ENCODE results near the gene ATF3. TPM values are rescaled to one million over a fixed set of nuclear protein-coding genes. Genes with fewer than 3 reads are reported as not detected.
A peak's percentile ranks its signal among the peaks of the same experiment; 100 is the strongest.

The ATF3 gene
- total RNA-seq, 1 experiment from 2014 or later: 10.2 TPM

GRCh38 chr1:212607206-212607912 lies 1.2 kb upstream of the ATF3 start:
- CTCF ChIA-PET: interaction anchor here (1.4 kb wide), 1 partner anchor 11 kb away, joined by 3 read pairs; no protein-coding TSS in a partner anchor
- DNase-seq: peak in 1 of 2 experiments; percentile 31
- BruUV-seq (replicated peaks): no TSS peak

GRCh38 chr1:212607913-212608391 lies 609 bp upstream of the ATF3 start:
- Histone ChIP-seq H3F3A (ENCODE audit: insufficient read depth, low read depth) (0 out of 2 replicates have a peak, but pooled peaks cover 4% of the 10 kb centered on the region), H3K36me3 (ENCODE audit: low read depth) (no peaks in the 10 kb centered on the region), H4K20me1 (ENCODE audit: insufficient read depth) (peaks cover 14% of the 10 kb centered on the region; the same call in 1 of the 2 replicates), H2AFZ (peak overlapping the region; percentile 61), H3K4me2 (peak overlapping the region; percentile 91), H3K4me3 (peak overlapping the region; percentile 96), H3K79me2 (ENCODE audit: low read depth) (no peaks in the 10 kb centered on the region), H3K9me2 (ENCODE audit: insufficient read depth) (no peaks in the 10 kb centered on the region), H3K27ac (no peak overlapping the region), H3K9me3 (ENCODE audit: insufficient read depth, low read depth) (no peaks in the 10 kb centered on the region), H3K27me3 (ENCODE audit: insufficient read depth, low read depth) (peaks cover 57% of the 10 kb centered on the region), H3K4me1 (replicated peaks; ENCODE audit: insufficient read depth) (peaks cover 28% of the 10 kb centered on the region)
- no peak for TF ChIP-seq CTCF (conservative IDR thresholded peaks at IDR 0.05)
- peak; percentile 27 for TF ChIP-seq EZH2 (IDR thresholded peaks at IDR 0.05; ENCODE audit: low read depth)
- intact Hi-C loops (cut with micrococcal nuclease; ENCODE audit: unreplicated experiment): loop anchor here (1.0 to 2.0 kb wide), 7 partner anchors 12 to 175 kb away; no protein-coding TSS in a partner anchor
- TSS peak; percentile 58 for BruUV-seq (replicated peaks)
- CTCF ChIA-PET: interaction anchor here (0.6 to 1.4 kb wide), 2 partner anchors 11 to 1742 kb away, joined by 3 to 4 read pairs; no protein-coding TSS in a partner anchor
- POLR2A ChIA-PET (ENCODE audit: unreplicated experiment): interaction anchor here (0.5 to 1.0 kb wide), 19 partner anchors 8 to 572 kb away, joined by 3 to 42 read pairs (median 6); partner anchors contain the start of gene FLVCR1
- DNase-seq: no peak

More at GRCh38 chr1:212607206-212607912, 1.2 kb upstream of the ATF3 start:
- POLR2A ChIA-PET (ENCODE audit: unreplicated experiment): interaction anchor here (0.6 to 1.0 kb wide), 3 partner anchors 10 to 130 kb away, joined by 4 to 42 read pairs (median 4); no protein-coding TSS in a partner anchor
- Histone ChIP-seq H3K4me2 (peak overlapping the region; percentile 91), H2AFZ (peak overlapping the region; percentile 61), H3K27me3 (ENCODE audit: insufficient read depth, low read depth) (peaks cover 57% of the 10 kb centered on the region), H3K9me2 (ENCODE audit: insufficient read depth) (no peaks in the 10 kb centered on the region), H3K4me3 (peak overlapping the region; percentile 96), H3K4me1 (replicated peaks; ENCODE audit: insufficient read depth) (peaks cover 28% of the 10 kb centered on the region), H3K27ac (no peak overlapping the region), H3K79me2 (ENCODE audit: low read depth) (no peaks in the 10 kb centered on the region), H3K9me3 (ENCODE audit: insufficient read depth, low read depth) (no peaks in the 10 kb centered on the region), H3K36me3 (ENCODE audit: low read depth) (no peaks in the 10 kb centered on the region), H4K20me1 (ENCODE audit: insufficient read depth) (peaks cover 14% of the 10 kb centered on the region; the same call in 1 of the 2 replicates), H3F3A (ENCODE audit: insufficient read depth, low read depth) (0 out of 2 replicates have a peak, but pooled peaks cover 4% of the 10 kb centered on the region)
- intact Hi-C loops (cut with micrococcal nuclease; ENCODE audit: unreplicated experiment): no loop called here
- no peak for TF ChIP-seq CTCF (conservative IDR thresholded peaks at IDR 0.05)
- TF ChIP-seq EZH2 (IDR thresholded peaks at IDR 0.05; ENCODE audit: low read depth): peak; percentile 91

- TF ChIP-seq CTCF (conservative IDR thresholded peaks at IDR 0.05) (peak; percentile 62), EZH2 (IDR thresholded peaks at IDR 0.05; ENCODE audit: low read depth) (no peak)
- H3K36me3 ChIP-seq (ENCODE audit: low read depth): no peaks in the 10 kb centered on the region
- no peaks in the 10 kb centered on the region for H3K9me3 ChIP-seq (ENCODE audit: insufficient read depth, low read depth)
- peak overlapping the region; percentile 72 for H3K27ac ChIP-seq
- BruUV-seq (replicated peaks): no TSS peak
- peak overlapping the region; percentile 91 for H3K4me2 ChIP-seq
- H3K9me2 ChIP-seq (ENCODE audit: insufficient read depth): no peaks in the 10 kb centered on the region
- H3K4me1 ChIP-seq (replicated peaks; ENCODE audit: insufficient read depth): peaks cover 28% of the 10 kb centered on the region
- POLR2A ChIA-PET (ENCODE audit: unreplicated experiment): interaction anchor here (0.5 to 0.9 kb wide), 4 partner anchors 50 to 141 kb away, joined by 3 to 16 read pairs (median 4); no protein-coding TSS in a partner anchor
- peak overlapping the region; percentile 77 for H2AFZ ChIP-seq
- H3K79me2 ChIP-seq (ENCODE audit: low read depth): no peaks in the 10 kb centered on the region
- 0 out of 2 replicates have a peak, but pooled peaks cover 4% of the 10 kb centered on the region for H3F3A ChIP-seq (ENCODE audit: insufficient read depth, low read depth)
- CTCF ChIA-PET: interaction anchor here (0.6 to 1.4 kb wide), 5 partner anchors 13 to 141 kb away, joined by 3 to 4 read pairs (median 3); no protein-coding TSS in a partner anchor
- peak overlapping the region; percentile 96 for H3K4me3 ChIP-seq
- peaks cover 53% of the 10 kb centered on the region for H3K27me3 ChIP-seq (ENCODE audit: insufficient read depth, low read depth)
- intact Hi-C loops (cut with micrococcal nuclease; ENCODE audit: unreplicated experiment): loop anchor here (1.0 to 2.0 kb wide), 8 partner anchors 13 to 386 kb away; no protein-coding TSS in a partner anchor
- peaks cover 14% of the 10 kb centered on the region; the same call in 1 of the 2 replicates for H4K20me1 ChIP-seq (ENCODE audit: insufficient read depth)
- peak; percentile 44 to 53 for DNase-seq
These were observed 569 bp downstream of the ATF3 start for GRCh38 chr1:212608959-212609700.
